Measurements from ENCODE around the gene LXN. TPM values are rescaled to one million over a fixed set of nuclear protein-coding genes. Genes with fewer than 3 reads are reported as not detected.

LXN gene
- total RNA-seq, 4 donors from 2014 or later: 6.9 to 13.7 (median 10.3) TPM

DNA sequence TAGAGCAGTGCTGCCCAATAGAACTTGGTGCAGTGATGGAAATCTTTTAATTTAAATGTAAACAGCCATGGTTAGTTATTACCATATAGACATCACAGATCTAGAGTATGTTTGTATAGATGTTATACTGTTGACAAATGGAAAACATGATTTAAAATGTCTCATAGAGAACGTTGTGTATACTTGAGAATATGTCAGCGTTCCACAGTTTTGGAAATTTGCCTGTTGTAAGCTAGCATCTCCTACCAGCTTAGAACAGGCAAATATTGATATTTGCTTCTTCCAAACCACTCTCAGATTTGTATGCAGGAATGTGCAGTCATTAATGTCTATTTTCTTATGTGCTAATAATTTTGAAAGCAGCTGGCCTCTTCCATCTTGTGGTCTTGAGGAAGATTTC, 8.4 kb upstream of the LXN start:
- TF ChIP-seq, protein P1, sequence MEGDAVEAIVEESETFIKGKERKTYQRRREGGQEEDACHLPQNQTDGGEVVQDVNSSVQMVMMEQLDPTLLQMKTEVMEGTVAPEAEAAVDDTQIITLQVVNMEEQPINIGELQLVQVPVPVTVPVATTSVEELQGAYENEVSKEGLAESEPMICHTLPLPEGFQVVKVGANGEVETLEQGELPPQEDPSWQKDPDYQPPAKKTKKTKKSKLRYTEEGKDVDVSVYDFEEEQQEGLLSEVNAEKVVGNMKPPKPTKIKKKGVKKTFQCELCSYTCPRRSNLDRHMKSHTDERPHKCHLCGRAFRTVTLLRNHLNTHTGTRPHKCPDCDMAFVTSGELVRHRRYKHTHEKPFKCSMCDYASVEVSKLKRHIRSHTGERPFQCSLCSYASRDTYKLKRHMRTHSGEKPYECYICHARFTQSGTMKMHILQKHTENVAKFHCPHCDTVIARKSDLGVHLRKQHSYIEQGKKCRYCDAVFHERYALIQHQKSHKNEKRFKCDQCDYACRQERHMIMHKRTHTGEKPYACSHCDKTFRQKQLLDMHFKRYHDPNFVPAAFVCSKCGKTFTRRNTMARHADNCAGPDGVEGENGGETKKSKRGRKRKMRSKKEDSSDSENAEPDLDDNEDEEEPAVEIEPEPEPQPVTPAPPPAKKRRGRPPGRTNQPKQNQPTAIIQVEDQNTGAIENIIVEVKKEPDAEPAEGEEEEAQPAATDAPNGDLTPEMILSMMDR (IDR thresholded peaks at IDR 0.05): no peak
- TF ChIP-seq POLR2A (IDR thresholded peaks at IDR 0.05): no peak

GRCh38 chr3:158679547-158680000, 7.1 kb upstream of the LXN start:
- no peak for TF ChIP-seq POLR2A (IDR thresholded peaks at IDR 0.05)
- TF ChIP-seq, protein P1 (IDR thresholded peaks at IDR 0.05): no peak
- intact Hi-C loops (cut with DNase I; ENCODE audit: low total_unique reads): no loop called here
- no peak overlapping the region for H3K4me3 ChIP-seq (ENCODE audit: low read depth, poor library complexity, severe bottlenecking)
- no peak for DNase-seq (ENCODE audit: low spot score in 2 of 2)
- 21 to 47% methylated on average over 1 of the region's 1 CpG for WGBS, 2 donors

More for the DNA sequence above, 8.4 kb upstream of the LXN start:
- no peak overlapping the region for H3K4me3 ChIP-seq (ENCODE audit: low read depth, poor library complexity, severe bottlenecking)
- WGBS, 2 donors: 81 to 89% methylated on average over 2 of the region's 2 CpGs
- DNase-seq (ENCODE audit: low spot score in 2 of 2): no peak
- intact Hi-C loops (cut with DNase I; ENCODE audit: low total_unique reads): no loop called here

GRCh38 chr3:158678687-158679086, 6.2 kb upstream of the LXN start:
- no peak overlapping the region for H3K4me3 ChIP-seq (ENCODE audit: low read depth, poor library complexity, severe bottlenecking)
- intact Hi-C loops (cut with DNase I; ENCODE audit: low total_unique reads): no loop called here
- 97 to 98% methylated on average over 2 of the region's 2 CpGs for WGBS, 2 donors
- TF ChIP-seq, protein P1 (IDR thresholded peaks at IDR 0.05): no peak
- TF ChIP-seq POLR2A (IDR thresholded peaks at IDR 0.05): no peak
- DNase-seq (ENCODE audit: low spot score in 2 of 2): no peak

DNA sequence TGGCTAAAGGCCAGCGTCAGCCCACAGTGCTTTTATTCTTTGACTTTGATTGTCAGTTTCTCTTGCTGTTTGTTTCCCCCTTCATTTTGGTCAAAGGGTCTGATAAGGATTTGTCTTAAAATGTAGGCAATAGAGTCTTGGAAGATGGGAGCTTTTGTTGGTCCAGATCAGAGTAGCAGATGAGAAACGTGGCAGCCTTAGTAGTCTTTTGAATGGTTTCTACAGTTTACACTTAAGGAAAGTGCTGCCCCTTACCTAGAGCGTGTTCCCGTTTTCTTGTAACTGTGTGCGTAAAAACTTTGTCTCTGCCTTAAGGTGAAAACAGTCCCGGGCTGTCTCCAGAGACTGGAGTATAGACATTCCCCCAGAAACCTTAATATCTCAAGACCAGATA, 630 bp downstream of the LXN start:
- peak overlapping the region; percentile 28 for H3K4me3 ChIP-seq (ENCODE audit: low read depth, poor library complexity, severe bottlenecking)
- 22 to 32% methylated on average over 6 of the region's 6 CpGs for WGBS, 2 donors
- no peak for DNase-seq (ENCODE audit: low spot score in 2 of 2)
- intact Hi-C loops (cut with DNase I; ENCODE audit: low total_unique reads): no loop called here
- TF ChIP-seq POLR2A (IDR thresholded peaks at IDR 0.05): no peak
- TF ChIP-seq, protein P1 (IDR thresholded peaks at IDR 0.05): no peak

GRCh38 chr3:158668506-158668905, 3.9 kb downstream of the LXN start:
- TF ChIP-seq, protein P1 (IDR thresholded peaks at IDR 0.05): no peak
- no peak for TF ChIP-seq POLR2A (IDR thresholded peaks at IDR 0.05)
- no peak overlapping the region for H3K4me3 ChIP-seq (ENCODE audit: low read depth, poor library complexity, severe bottlenecking)
- 82 to 83% methylated on average over 2 of the region's 2 CpGs for WGBS, 2 donors
- no peak for DNase-seq (ENCODE audit: low spot score in 2 of 2)
- intact Hi-C loops (cut with DNase I; ENCODE audit: low total_unique reads): no loop called here

GRCh38 chr3:158666416-158666815, 6.0 kb downstream of the LXN start:
- no peak for DNase-seq (ENCODE audit: low spot score in 2 of 2)
- no peak overlapping the region for H3K4me3 ChIP-seq (ENCODE audit: low read depth, poor library complexity, severe bottlenecking)
- 80 to 85% methylated on average over 3 of the region's 3 CpGs for WGBS, 2 donors
- intact Hi-C loops (cut with DNase I; ENCODE audit: low total_unique reads): no loop called here
- TF ChIP-seq, protein P1 (IDR thresholded peaks at IDR 0.05): no peak
- no peak for TF ChIP-seq POLR2A (IDR thresholded peaks at IDR 0.05)
